AG09319 (cell line): ENCODE results near the gene CELSR1.

Experiments
- DNase-seq: peaks from one replicate; pipeline ENCODE4 v3.0.0-alpha.2; 2010; ENCODE audit warnings: low read depth; ENCODE audit errors: extremely low read depth
- TF ChIP-seq, protein P1 (sequence below): IDR thresholded peaks from 2 replicates; pipeline ENCODE4 v1.5.1; 2011; ENCODE audit warnings: low read depth, mild to moderate bottlenecking, inconsistent platforms, low read length, moderate library complexity

Gene CELSR1

DNA sequence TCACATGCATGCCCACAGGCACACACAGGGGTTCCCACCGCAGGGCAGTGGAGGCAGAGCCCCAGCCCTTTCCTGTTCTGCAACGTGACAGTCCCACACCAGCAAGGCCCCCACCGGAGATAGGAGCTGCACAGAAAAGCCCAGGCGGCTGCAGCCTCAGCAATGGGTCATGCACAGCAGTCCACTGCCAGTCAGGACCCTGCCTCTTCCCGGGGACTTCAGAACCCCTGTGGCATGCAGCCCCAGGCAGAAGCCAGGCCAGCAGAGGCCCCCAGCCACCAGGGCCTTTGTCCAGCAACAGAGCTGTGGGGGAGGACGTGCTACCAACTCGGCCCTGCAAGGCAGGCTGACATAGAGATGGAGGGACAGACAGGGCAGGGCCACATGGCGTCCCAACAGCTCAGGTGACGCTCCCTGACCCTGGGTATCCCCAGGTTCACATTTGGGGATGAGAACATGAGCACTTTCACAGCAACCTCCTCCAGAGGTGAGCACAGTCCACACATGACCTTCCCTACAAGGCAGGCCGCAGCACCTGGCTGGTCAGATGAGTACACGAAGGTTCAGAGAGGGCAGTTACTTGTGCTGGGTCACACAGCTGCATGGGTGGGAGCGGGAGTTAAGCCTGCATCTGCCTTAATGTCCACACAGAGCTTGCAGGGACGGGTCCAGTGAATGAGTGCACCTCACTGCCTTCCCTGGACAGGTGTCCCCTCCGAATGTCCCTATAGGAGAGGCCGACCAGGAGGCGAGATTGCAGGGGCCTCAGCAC lies 87.3 kb downstream of the CELSR1 start:
- TF ChIP-seq, protein P1, sequence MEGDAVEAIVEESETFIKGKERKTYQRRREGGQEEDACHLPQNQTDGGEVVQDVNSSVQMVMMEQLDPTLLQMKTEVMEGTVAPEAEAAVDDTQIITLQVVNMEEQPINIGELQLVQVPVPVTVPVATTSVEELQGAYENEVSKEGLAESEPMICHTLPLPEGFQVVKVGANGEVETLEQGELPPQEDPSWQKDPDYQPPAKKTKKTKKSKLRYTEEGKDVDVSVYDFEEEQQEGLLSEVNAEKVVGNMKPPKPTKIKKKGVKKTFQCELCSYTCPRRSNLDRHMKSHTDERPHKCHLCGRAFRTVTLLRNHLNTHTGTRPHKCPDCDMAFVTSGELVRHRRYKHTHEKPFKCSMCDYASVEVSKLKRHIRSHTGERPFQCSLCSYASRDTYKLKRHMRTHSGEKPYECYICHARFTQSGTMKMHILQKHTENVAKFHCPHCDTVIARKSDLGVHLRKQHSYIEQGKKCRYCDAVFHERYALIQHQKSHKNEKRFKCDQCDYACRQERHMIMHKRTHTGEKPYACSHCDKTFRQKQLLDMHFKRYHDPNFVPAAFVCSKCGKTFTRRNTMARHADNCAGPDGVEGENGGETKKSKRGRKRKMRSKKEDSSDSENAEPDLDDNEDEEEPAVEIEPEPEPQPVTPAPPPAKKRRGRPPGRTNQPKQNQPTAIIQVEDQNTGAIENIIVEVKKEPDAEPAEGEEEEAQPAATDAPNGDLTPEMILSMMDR, result no peak

DNA sequence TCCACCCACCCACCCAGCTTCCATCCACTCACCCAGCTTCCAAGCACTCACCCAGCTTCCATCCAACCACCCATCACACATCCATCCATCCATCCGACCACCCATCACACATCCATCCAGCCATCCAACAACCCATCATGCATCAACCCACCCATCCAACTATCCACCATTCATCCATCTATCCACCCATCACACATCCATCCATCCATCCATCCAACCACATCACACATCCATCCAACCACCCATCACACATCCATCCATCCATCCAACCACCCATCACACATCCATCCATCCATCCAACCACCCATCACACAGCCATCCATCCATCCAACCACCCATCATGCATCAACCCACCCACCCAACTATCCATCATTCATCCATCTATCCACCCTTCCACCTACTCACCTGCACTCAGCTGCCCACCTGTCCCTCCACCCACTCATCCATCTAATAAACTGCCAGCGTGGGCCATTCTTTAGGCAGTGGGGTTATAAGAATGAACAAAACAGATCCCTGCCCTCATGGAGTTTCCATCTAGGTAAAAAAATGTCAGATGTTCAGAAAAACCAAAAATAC lies 88.2 kb downstream of the CELSR1 start:
- DNase-seq, result no peak
- TF ChIP-seq, protein P1, result no peak

More for the DNA sequence above, 87.3 kb downstream of the CELSR1 start:
- no peak for DNase-seq

DNA sequence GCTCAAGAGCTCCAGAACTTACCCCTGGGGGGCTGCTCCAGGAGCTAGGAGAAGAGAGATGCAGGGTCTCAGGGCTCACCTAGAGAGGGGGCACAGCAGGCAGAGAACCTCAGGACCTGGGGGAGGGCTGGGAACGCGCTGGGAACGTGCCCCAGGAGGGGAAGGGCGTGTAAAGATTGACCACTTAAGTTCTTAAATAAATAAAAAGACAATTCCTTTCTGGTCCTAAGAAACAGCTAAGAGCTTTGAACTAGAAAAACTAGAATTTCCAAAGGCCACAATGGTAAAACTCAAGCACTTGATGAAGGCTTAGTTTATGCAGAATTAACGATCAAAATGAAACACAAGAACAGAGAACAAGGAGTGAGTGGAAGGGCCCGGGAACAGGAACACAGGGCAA lies 89.1 kb downstream of the CELSR1 start:
- DNase-seq, result no peak
- TF ChIP-seq, protein P1, result no peak

DNA sequence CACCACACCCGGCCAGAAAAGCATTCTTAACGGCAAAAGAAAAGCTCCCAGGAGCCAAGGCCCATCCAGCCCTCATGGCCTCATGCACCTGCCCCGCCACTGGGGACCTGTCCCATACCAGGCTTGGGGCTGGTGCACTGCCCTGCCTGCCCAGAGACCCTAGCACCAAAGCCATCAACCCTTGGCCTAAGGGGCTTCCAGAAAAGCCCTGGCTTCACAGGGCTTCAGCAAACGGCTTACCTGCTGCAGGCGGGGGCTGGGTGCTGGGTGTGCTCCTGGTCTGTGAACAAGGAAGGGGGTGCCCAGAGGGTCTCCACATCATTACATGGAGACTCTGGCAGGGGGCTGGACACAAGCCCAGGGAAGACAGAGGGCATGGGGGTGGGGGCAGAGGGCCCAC lies 89.5 kb downstream of the CELSR1 start:
- TF ChIP-seq, protein P1, result no peak
- no peak for DNase-seq

DNA sequence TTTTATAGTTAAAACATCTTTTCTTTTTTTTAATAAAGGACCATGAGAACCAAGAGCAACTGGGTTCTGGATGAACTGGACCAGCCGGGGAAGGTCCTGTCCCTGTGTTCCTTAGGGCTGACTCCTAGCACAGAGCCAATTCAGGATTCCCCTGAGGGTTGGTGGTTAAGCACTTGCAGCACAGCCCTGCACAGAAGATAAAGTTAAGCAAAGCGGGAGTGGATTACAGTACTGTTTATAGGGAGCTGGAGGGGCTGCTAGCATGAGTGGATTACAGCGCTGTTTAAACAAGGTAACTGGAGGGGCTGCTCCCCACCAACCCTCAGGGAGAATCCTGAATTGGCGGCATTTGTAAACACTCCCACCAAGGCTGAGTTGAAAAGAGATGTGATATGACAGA lies 90.6 kb downstream of the CELSR1 start:
- no peak for DNase-seq
- TF ChIP-seq, protein P1, result no peak

DNA sequence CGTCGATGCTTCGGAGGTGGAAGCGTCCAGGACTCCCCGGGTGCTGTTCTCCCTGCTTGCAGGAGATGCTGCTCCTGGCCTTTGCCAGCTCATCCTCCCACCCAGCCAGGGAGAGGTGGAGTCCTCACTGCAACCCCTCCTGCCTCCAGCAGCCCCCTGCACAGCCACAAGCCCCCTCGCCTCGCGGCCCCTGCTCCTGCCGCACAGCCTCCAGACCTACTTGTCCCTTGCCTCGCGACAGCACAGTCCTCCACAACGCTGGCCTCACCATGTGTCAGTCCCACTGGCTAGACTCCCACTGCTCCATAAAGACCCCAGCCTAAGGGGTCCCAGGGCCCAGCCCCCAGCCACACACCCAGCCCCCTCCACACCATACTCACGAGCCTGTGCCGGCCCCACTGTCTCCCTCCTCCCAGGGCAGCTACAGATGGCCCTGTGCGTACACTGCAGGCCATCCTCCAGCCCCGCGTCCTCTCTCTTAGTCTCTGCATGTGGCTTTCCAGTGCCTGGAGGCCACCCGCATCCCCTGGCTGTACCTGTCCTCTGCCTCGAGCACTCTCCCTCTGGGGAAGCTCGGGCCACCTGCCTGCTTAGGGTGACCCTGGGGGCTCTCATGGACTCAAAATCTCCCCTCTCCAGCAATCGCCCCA lies 91.5 kb downstream of the CELSR1 start:
- DNase-seq, result no peak
- TF ChIP-seq, protein P1, result no peak

DNA sequence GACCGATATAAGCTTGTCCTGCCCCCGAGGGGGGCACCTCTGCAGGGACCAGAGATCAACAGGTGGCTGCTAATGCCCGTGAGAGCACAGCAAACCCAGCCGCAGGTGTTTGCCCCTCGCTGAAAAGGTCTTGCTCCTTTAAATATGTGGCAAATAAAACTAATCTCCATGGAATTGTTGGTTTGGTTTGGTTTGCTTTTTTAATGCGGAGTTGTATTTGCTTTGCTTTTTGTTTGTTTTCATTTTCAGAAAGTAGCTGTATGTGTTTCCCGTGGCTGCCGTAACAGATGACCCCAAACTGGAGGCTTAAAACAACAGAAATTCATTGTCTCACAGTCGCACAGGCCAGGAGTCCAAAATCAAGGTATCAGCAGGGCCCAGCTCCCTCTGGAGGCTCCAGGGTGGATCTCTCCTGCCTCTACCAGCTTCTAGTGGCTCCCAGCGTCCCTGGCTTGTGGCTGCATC lies 93.0 kb downstream of the CELSR1 start:
- DNase-seq, result no peak
- TF ChIP-seq, protein P1, result no peak
